NT2/D1 (cell line): ENCODE results near the gene NOLC1.

Source experiments
- YY1 ChIP-seq: IDR thresholded peaks from 2 replicates; pipeline ENCODE4 v1.6.1; 2011; ENCODE audit not compliant: insufficient read length, insufficient read depth
- ZNF274 ChIP-seq: IDR thresholded peaks from 2 replicates; pipeline ENCODE4 v1.6.1; 2011; ENCODE audit warnings: mild to moderate bottlenecking, low read depth, low read length

DNA sequence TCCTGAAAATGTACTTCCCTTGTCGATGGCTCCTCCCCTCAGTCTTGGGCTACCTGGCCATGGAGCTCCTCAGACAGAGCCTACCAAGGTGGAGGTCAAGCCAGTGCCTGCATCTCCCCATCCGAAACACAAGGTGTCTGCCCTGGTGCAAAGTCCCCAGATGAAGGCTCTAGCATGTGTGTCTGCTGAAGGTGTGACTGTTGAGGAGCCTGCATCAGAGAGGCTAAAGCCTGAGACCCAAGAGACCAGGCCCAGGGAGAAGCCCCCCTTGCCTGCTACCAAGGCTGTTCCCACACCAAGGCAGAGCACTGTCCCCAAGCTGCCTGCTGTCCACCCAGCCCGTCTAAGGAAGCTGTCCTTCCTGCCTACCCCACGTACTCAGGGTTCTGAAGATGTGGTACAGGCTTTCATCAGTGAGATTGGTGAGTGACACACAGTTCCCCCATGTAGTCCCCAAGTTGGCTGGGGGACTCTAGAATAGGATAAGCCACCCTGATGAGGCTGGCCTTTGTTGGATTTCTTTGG is 10.5 kb upstream of the NOLC1 start:
- TF ChIP-seq ZNF274 = no peak
- no peak for TF ChIP-seq YY1
